Omental fat pad (tissue), 4 donors: ENCODE measurements around the gene ST3GAL3. TPM values are rescaled to one million over a fixed set of nuclear protein-coding genes. Genes with fewer than 3 reads are reported as not detected.
"Not testable (repeated sequence)": the region's sequence is repeated elsewhere in the genome, so short reads cannot be mapped to it uniquely, and the experiment has no call there.

ENCODE experiments used
- ATAC-seq: fragments of 150-250 bp; one replicate; pipeline ENCODE4 v1.9.1; 2016; ENCODE audit warnings: mild to moderate bottlenecking, moderate library complexity; ENCODE audit not compliant: low FRiP score
- DNase-seq: peaks from one replicate; pipeline ENCODE4 v3.0.0-alpha.2; 2019; ENCODE audit warnings: low spot score
- CTCF ChIP-seq, 3 donors: fragments of 450-650 bp; IDR thresholded peaks; one replicate each; pipeline ENCODE4 v1.5.1; 2016 to 2017; ENCODE audit warnings: antibody characterized with exemption in 3 of 3, mild to moderate bottlenecking in 3 of 3, moderate library complexity in 2 of 3
- total RNA-seq, 4 donors: library from RNA; depleted of rRNA; stranded (reverse); fragments of >200 nt; gene quantifications; one replicate each; pipeline ENCODE4 v1.1.0, GENCODE V29; 2016

Gene ST3GAL3
- total RNA-seq, 4 donors from 2014 or later = 13.4 to 23.9 (median 20.1) TPM

GRCh38 chr1:43828574-43828973, 121.2 kb downstream of the ST3GAL3 start:
- TF ChIP-seq CTCF (IDR thresholded peaks at IDR 0.05) = no peak
- DNase-seq (no peak), ATAC-seq (no peak)

- no peak for ATAC-seq
- no peak for TF ChIP-seq CTCF (IDR thresholded peaks at IDR 0.05)
- no peak for DNase-seq
Measured at GRCh38 chr1:43830802-43831201, 123.5 kb downstream of the ST3GAL3 start.

GRCh38 chr1:43831851-43832250, 124.5 kb downstream of the ST3GAL3 start:
- ATAC-seq (no peak), DNase-seq (no peak)
- no peak for TF ChIP-seq CTCF (IDR thresholded peaks at IDR 0.05)

- ATAC-seq = no peak
- DNase-seq = no peak
Measured at GRCh38 chr1:43832255-43832654, 124.9 kb downstream of the ST3GAL3 start.

GRCh38 chr1:43832998-43833397, 125.7 kb downstream of the ST3GAL3 start:
- DNase-seq = no peak
- no peak for ATAC-seq
- TF ChIP-seq CTCF (IDR thresholded peaks at IDR 0.05) = no peak

More at GRCh38 chr1:43832255-43832654, 124.9 kb downstream of the ST3GAL3 start:
- no peak for TF ChIP-seq CTCF (IDR thresholded peaks at IDR 0.05)

GRCh38 chr1:43833902-43834279, 126.6 kb downstream of the ST3GAL3 start:
- ATAC-seq, DNase-seq: not testable (repeated sequence)

GRCh38 chr1:43834280-43835081, 127.1 kb downstream of the ST3GAL3 start:
- DNase-seq (no peak), ATAC-seq (no peak)
- TF ChIP-seq CTCF (IDR thresholded peaks at IDR 0.05) = no peak
